Loucy (cell line): Measurements from ENCODE around the gene KAT8.

ENCODE experiments used
- H2AFZ ChIP-seq: fragments of 200-600 bp; sonication (generic); 2 replicates; pipeline ENCODE4 v1.6.0; 2016; ENCODE audit warnings: antibody characterized with exemption, mild to moderate bottlenecking, low read length, moderate library complexity
- H3F3A ChIP-seq: fragments of 200-600 bp; 2 replicates; pipeline ENCODE4 v1.6.0; 2016; ENCODE audit warnings: antibody characterized with exemption, low read depth, mild to moderate bottlenecking
- H3K27me3 ChIP-seq: fragments of 200-600 bp; sonication (generic); 2 replicates; pipeline ENCODE4 v1.6.1; 2014; ENCODE audit warnings: low read length, mild to moderate bottlenecking; ENCODE audit not compliant: insufficient read depth, poor library complexity, severe bottlenecking
- H3K36me3 ChIP-seq: fragments of 200-600 bp; sonication (generic); 2 replicates; pipeline ENCODE4 v1.6.1; 2016; ENCODE audit warnings: low read length; ENCODE audit not compliant: insufficient read depth
- H3K4me1 ChIP-seq: fragments of 200-600 bp; sonication (generic); 2 replicates; pipeline ENCODE4 v1.5.1; 2014; ENCODE audit warnings: low read length, mild to moderate bottlenecking; ENCODE audit not compliant: insufficient read depth, poor library complexity, severe bottlenecking
- H3K4me2 ChIP-seq: fragments of 200-600 bp; sonication (generic); 2 replicates; pipeline ENCODE4 v1.6.0; 2014; ENCODE audit warnings: antibody characterized with exemption, low read length, low read depth, mild to moderate bottlenecking; ENCODE audit not compliant: poor library complexity, severe bottlenecking
- H3K4me3 ChIP-seq: fragments of 200-600 bp; sonication (generic); 2 replicates; pipeline ENCODE4 v1.5.1; 2014; ENCODE audit warnings: low read length, mild to moderate bottlenecking, mixed read lengths; ENCODE audit not compliant: poor library complexity, severe bottlenecking
- H3K79me2 ChIP-seq: fragments of 200-600 bp; sonication (generic); 2 replicates; pipeline ENCODE4 v1.6.1; 2014; ENCODE audit warnings: low read length; ENCODE audit not compliant: insufficient read depth
- H3K9ac ChIP-seq: fragments of 200-600 bp; sonication (generic); 2 replicates; pipeline ENCODE4 v1.6.0; 2014; ENCODE audit warnings: mild to moderate bottlenecking, low read depth, low read length, moderate library complexity; ENCODE audit not compliant: poor library complexity, severe bottlenecking
- H3K9me2 ChIP-seq: fragments of 200-600 bp; sonication (generic); replicated peaks from 2 replicates; pipeline ENCODE4 v1.6.1; 2016; ENCODE audit warnings: low read depth, low read length, mixed read lengths
- H3K9me3 ChIP-seq: fragments of 200-600 bp; sonication (generic); 2 replicates; pipeline ENCODE4 v1.6.1; 2014; ENCODE audit warnings: mild to moderate bottlenecking, antibody characterized with exemption, low read length, low read depth; ENCODE audit not compliant: insufficient read depth
- H4K20me1 ChIP-seq: fragments of 200-600 bp; sonication (generic); 2 replicates; pipeline ENCODE4 v1.6.0; 2014; ENCODE audit warnings: antibody characterized with exemption, low read length, mild to moderate bottlenecking; ENCODE audit not compliant: insufficient read depth, poor library complexity, severe bottlenecking
- EZH2phosphoT487 ChIP-seq: fragments of 200-600 bp; IDR thresholded peaks from 2 replicates; pipeline ENCODE4 v1.6.1; 2018; ENCODE audit warnings: antibody characterized with exemption, mild to moderate bottlenecking, moderate library complexity, borderline replicate concordance
- TF ChIP-seq, protein P1 (sequence below): fragments of 200-600 bp; sonication (generic); conservative IDR thresholded peaks from 2 replicates; pipeline ENCODE4 v1.5.1; 2014; ENCODE audit warnings: mild to moderate bottlenecking, antibody characterized with exemption, low read length

KAT8 gene

DNA sequence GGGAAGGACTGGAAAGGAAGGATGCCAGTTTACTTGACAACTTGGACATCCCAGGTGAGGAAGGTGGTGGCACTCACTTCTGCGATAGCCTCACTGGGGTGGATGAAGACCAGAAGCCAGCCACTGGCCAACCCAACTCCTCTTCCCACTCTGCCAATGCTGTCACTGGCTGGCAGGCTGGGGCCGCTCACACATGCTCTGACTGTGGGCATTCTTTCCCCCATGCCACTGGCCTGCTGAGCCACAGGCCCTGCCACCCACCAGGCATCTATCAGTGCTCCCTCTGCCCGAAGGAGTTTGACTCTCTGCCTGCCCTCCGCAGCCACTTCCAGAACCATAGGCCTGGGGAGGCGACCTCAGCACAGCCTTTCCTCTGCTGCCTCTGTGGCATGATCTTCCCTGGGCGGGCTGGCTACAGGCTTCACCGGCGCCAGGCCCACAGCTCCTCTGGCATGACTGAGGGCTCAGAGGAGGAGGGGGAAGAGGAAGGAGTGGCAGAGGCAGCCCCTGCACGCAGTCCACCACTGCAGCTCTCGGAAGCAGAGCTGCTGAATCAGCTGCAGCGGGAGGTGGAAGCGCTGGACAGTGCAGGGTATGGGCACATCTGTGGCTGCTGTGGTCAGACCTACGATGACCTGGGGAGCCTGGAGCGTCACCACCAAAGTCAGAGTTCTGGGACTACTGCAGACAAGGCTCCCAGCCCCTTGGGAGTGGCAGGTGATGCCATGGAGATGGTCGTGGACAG is 38.7 kb upstream of the KAT8 start:
- Histone ChIP-seq H3K9me3 (no peaks in the 10 kb centered on the region), H3K79me2 (peaks cover 57% of the 10 kb centered on the region), H3K27me3 (no peaks in the 10 kb centered on the region), H3K36me3 (peaks cover 25% of the 10 kb centered on the region; the same call in 1 of the 2 replicates), H2AFZ (no peak overlapping the region), H3F3A (peaks cover 2% of the 10 kb centered on the region), H3K9ac (no peak overlapping the region), H3K4me2 (no peak overlapping the region), H3K4me1 (peaks cover 12% of the 10 kb centered on the region), H4K20me1 (peaks cover 54% of the 10 kb centered on the region), H3K9me2 (no peaks in the 10 kb centered on the region), H3K4me3 (no peak overlapping the region)
- TF ChIP-seq, protein P1, sequence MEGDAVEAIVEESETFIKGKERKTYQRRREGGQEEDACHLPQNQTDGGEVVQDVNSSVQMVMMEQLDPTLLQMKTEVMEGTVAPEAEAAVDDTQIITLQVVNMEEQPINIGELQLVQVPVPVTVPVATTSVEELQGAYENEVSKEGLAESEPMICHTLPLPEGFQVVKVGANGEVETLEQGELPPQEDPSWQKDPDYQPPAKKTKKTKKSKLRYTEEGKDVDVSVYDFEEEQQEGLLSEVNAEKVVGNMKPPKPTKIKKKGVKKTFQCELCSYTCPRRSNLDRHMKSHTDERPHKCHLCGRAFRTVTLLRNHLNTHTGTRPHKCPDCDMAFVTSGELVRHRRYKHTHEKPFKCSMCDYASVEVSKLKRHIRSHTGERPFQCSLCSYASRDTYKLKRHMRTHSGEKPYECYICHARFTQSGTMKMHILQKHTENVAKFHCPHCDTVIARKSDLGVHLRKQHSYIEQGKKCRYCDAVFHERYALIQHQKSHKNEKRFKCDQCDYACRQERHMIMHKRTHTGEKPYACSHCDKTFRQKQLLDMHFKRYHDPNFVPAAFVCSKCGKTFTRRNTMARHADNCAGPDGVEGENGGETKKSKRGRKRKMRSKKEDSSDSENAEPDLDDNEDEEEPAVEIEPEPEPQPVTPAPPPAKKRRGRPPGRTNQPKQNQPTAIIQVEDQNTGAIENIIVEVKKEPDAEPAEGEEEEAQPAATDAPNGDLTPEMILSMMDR: no peak
- no peak for TF ChIP-seq EZH2phosphoT487

DNA sequence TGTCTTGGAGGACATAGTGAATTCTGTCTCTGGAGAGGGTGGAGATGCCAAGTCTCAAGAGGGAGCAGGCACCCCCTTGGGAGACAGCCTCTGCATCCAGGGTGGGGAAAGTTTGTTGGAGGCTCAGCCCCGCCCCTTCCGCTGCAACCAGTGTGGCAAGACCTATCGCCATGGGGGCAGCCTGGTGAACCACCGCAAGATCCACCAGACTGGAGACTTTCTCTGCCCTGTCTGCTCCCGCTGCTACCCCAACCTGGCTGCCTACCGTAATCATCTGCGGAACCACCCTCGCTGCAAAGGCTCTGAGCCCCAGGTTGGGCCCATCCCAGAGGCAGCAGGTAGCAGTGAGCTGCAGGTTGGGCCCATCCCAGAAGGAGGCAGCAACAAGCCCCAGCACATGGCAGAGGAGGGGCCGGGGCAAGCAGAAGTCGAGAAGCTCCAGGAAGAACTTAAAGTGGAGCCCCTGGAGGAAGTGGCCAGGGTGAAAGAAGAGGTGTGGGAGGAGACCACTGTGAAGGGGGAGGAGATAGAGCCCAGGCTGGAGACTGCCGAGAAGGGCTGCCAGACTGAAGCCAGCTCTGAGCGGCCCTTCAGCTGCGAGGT is 38.0 kb upstream of the KAT8 start:
- H3K4me2 ChIP-seq: no peak overlapping the region
- TF ChIP-seq, protein P1: no peak
- TF ChIP-seq EZH2phosphoT487: no peak
- H3K9me2 ChIP-seq: no peaks in the 10 kb centered on the region
- no peaks in the 10 kb centered on the region for H3F3A ChIP-seq
- H3K79me2 ChIP-seq: peaks cover 57% of the 10 kb centered on the region
- no peaks in the 10 kb centered on the region for H3K27me3 ChIP-seq
- H3K4me1 ChIP-seq: peaks cover 12% of the 10 kb centered on the region
- H3K4me3 ChIP-seq: no peak overlapping the region
- H3K9me3 ChIP-seq: no peaks in the 10 kb centered on the region
- peaks cover 32% of the 10 kb centered on the region; the same call in 1 of the 2 replicates for H3K36me3 ChIP-seq
- H2AFZ ChIP-seq: no peak overlapping the region
- no peak overlapping the region for H3K9ac ChIP-seq
- peaks cover 54% of the 10 kb centered on the region for H4K20me1 ChIP-seq

DNA sequence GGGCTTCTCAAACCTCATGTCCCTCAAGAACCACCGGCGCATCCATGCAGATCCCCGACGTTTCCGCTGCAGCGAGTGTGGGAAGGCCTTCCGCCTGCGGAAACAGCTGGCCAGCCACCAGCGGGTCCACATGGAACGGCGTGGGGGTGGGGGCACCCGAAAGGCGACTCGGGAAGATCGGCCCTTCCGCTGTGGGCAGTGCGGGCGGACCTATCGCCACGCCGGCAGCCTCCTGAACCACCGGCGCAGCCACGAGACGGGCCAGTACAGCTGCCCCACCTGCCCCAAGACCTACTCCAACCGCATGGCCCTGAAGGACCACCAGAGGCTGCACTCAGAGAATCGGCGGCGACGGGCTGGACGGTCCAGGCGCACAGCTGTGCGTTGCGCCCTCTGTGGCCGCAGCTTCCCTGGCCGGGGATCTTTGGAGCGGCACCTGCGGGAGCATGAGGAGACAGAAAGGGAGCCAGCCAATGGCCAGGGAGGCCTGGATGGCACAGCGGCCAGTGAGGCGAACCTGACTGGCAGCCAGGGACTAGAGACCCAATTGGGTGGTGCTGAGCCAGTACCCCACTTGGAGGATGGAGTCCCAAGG is 37.3 kb upstream of the KAT8 start:
- Histone ChIP-seq H3K4me1 (peaks cover 12% of the 10 kb centered on the region), H4K20me1 (peaks cover 48% of the 10 kb centered on the region), H3K9me3 (no peaks in the 10 kb centered on the region), H3K36me3 (peaks cover 35% of the 10 kb centered on the region; the same call in 1 of the 2 replicates), H3K4me2 (no peak overlapping the region), H3K79me2 (peaks cover 53% of the 10 kb centered on the region), H3K4me3 (no peak overlapping the region), H3K9ac (no peak overlapping the region), H3F3A (no peaks in the 10 kb centered on the region), H3K27me3 (no peaks in the 10 kb centered on the region), H3K9me2 (no peaks in the 10 kb centered on the region), H2AFZ (no peak overlapping the region)
- TF ChIP-seq, protein P1: no peak
- no peak for TF ChIP-seq EZH2phosphoT487
